GM13976 (cell line): Measurements from ENCODE around the gene TBCCD1.
"Not testable (repeated sequence)": the region's sequence is repeated elsewhere in the genome, so short reads cannot be mapped to it uniquely, and the experiment has no call there.

Experiments
- DNase-seq: peaks from one replicate; pipeline ENCODE4 v3.0.0; 2012; ENCODE audit warnings: low spot score
- CTCF ChIP-seq: IDR thresholded peaks from 2 replicates; pipeline ENCODE4 v1.5.1; 2012; ENCODE audit warnings: borderline replicate concordance, mild to moderate bottlenecking; ENCODE audit not compliant: insufficient read depth; ENCODE audit errors: extremely low read depth, missing control alignments, control extremely low read depth
- in situ Hi-C: fragments of 300-500 bp; cut with MboI; formaldehyde crosslinking; loops from one replicate; pipeline ENCODE4 v1.12.0; 2022; ENCODE audit warnings: low sequenced_read_pairs, mixed read lengths, inconsistent platforms; ENCODE audit not compliant: unreplicated experiment

TBCCD1 gene

GRCh38 chr3:186509423-186509822, 57.7 kb downstream of the TBCCD1 start:
- no peak for TF ChIP-seq CTCF
- DNase-seq: no peak
- in situ Hi-C loops: no loop called here

- DNase-seq: no peak
- no peak for TF ChIP-seq CTCF
- in situ Hi-C loops: no loop called here
Measured at GRCh38 chr3:186506857-186507256, 60.3 kb downstream of the TBCCD1 start.

- DNase-seq: no peak
- in situ Hi-C loops: no loop called here
- no peak for TF ChIP-seq CTCF
Measured at GRCh38 chr3:186506191-186506739, 60.9 kb downstream of the TBCCD1 start.

GRCh38 chr3:186502966-186503712, 64.0 kb downstream of the TBCCD1 start:
- DNase-seq: no peak
- TF ChIP-seq CTCF: no peak
- in situ Hi-C loops: no loop called here

- TF ChIP-seq CTCF: no peak
- in situ Hi-C loops: no loop called here
- no peak for DNase-seq
Measured at GRCh38 chr3:186502138-186502948, 64.8 kb downstream of the TBCCD1 start.

- DNase-seq: not testable (repeated sequence)
Measured at GRCh38 chr3:186499949-186500348, 67.2 kb downstream of the TBCCD1 start.

GRCh38 chr3:186498022-186498421, 69.1 kb downstream of the TBCCD1 start:
- DNase-seq, in situ Hi-C loops: not testable (repeated sequence)

More at GRCh38 chr3:186499949-186500348, 67.2 kb downstream of the TBCCD1 start:
- in situ Hi-C loops: not testable (repeated sequence)
